Hepatocyte (in vitro differentiated cells): Measurements from ENCODE around the gene AP3S2. TPM values are rescaled to one million over a fixed set of nuclear protein-coding genes. Genes with fewer than 3 reads are reported as not detected.

Experiments
- DNase-seq: peaks from one replicate; pipeline ENCODE4 v3.0.0-alpha.2; 2016; ENCODE audit warnings: low spot score
- H2AFZ ChIP-seq: fragments of 200-600 bp; sonication (generic); 2 replicates; pipeline ENCODE4 v1.6.0; 2016; ENCODE audit warnings: antibody characterized with exemption, mild to moderate bottlenecking
- H3K27ac ChIP-seq: fragments of 200-600 bp; sonication (generic); 2 replicates; pipeline ENCODE4 v1.5.1; 2016; ENCODE audit warnings: mild to moderate bottlenecking
- H3K27me3 ChIP-seq: fragments of 200-600 bp; sonication (generic); 2 replicates; pipeline ENCODE4 v1.6.1; 2016
- H3K36me3 ChIP-seq: fragments of 200-600 bp; sonication (generic); replicated peaks from 2 replicates; pipeline ENCODE4 v1.5.1; 2016; ENCODE audit warnings: low read depth; ENCODE audit not compliant: insufficient read depth
- H3K4me1 ChIP-seq: fragments of 200-600 bp; sonication (generic); 2 replicates; pipeline ENCODE4 v1.5.1; 2016; ENCODE audit warnings: mild to moderate bottlenecking, moderate library complexity; ENCODE audit not compliant: insufficient read depth
- H3K4me2 ChIP-seq: fragments of 200-600 bp; sonication (generic); 2 replicates; pipeline ENCODE4 v1.6.0; 2016
- H3K4me3 ChIP-seq: fragments of 200-600 bp; sonication (generic); 2 replicates; pipeline ENCODE4 v1.5.1; 2016; ENCODE audit warnings: mild to moderate bottlenecking
- H3K79me2 ChIP-seq: fragments of 200-600 bp; sonication (generic); 2 replicates; pipeline ENCODE4 v1.6.0; 2017; ENCODE audit warnings: mild to moderate bottlenecking
- H3K9me2 ChIP-seq: fragments of 200-600 bp; sonication (generic); replicated peaks from 2 replicates; pipeline ENCODE4 v1.6.0; 2017; ENCODE audit warnings: mild to moderate bottlenecking; ENCODE audit not compliant: insufficient read depth
- H3K9me3 ChIP-seq: fragments of 200-600 bp; sonication (generic); 2 replicates; pipeline ENCODE4 v1.5.1; 2016; ENCODE audit warnings: low read depth, mild to moderate bottlenecking
- H4K20me1 ChIP-seq: fragments of 200-600 bp; sonication (generic); 2 replicates; pipeline ENCODE4 v1.6.0; 2016; ENCODE audit warnings: mild to moderate bottlenecking; ENCODE audit not compliant: insufficient read depth, poor library complexity, severe bottlenecking
- EZH2 ChIP-seq: fragments of 200-600 bp; sonication (generic); IDR thresholded peaks from 2 replicates; pipeline ENCODE4 v1.6.1; 2016; ENCODE audit warnings: antibody characterized with exemption, mild to moderate bottlenecking, borderline replicate concordance
- EZH2phosphoT487 ChIP-seq: fragments of 200-600 bp; sonication (generic); IDR thresholded peaks from one replicate; pipeline ENCODE4 v1.6.1; 2018; ENCODE audit warnings: antibody characterized with exemption, mild to moderate bottlenecking, low read depth, moderate library complexity; ENCODE audit not compliant: unreplicated experiment, severe bottlenecking
- WGBS: methylation state at CpG from one replicate; pipeline ENCODE4 v1.1.6; 2016; ENCODE audit warnings: low lambda C conversion rate; ENCODE audit errors: missing lambda C conversion rate; 5-methylcytosine and 5-hydroxymethylcytosine counted together
- polyA plus RNA-seq: library from polyadenylated mRNA; unstranded; fragments of >200 nt; fragmentation: Nextera tagmentation; extraction: Ambion mirVana; gene quantifications from 2 replicates; pipeline ENCODE4 v1.2.1, GENCODE V29; 2016
- total RNA-seq: library from RNA; depleted of rRNA; stranded (reverse); fragments of >200 nt; gene quantifications from 2 replicates; pipeline ENCODE4 v1.2.3, GENCODE V29; 2014
- TF ChIP-seq, protein P1 (sequence below): fragments of 200-600 bp; sonication (generic); IDR thresholded peaks from 2 replicates; pipeline ENCODE4 v1.5.1; 2016; ENCODE audit warnings: antibody characterized with exemption, mild to moderate bottlenecking; ENCODE audit not compliant: poor library complexity

AP3S2 gene
- total and polyA plus RNA-seq, 2 experiments from 2014 or later: 14.2 to 61.2 TPM

GRCh38 chr15:89878323-89878722 is 15.5 kb downstream of the AP3S2 start:
- Histone ChIP-seq H3K9me2 (no peaks in the 10 kb centered on the region), H2AFZ (no peak overlapping the region), H3K79me2 (no peaks in the 10 kb centered on the region), H3K27ac (no peak overlapping the region), H3K36me3 (no peaks in the 10 kb centered on the region), H3K27me3 (no peaks in the 10 kb centered on the region), H4K20me1 (peaks cover 3% of the 10 kb centered on the region), H3K4me3 (no peak overlapping the region), H3K4me1 (no peaks in the 10 kb centered on the region), H3K4me2 (no peak overlapping the region), H3K9me3 (no peaks in the 10 kb centered on the region)
- WGBS: 92% methylated on average over 3 of the region's 3 CpGs
- TF ChIP-seq EZH2phosphoT487 (no peak), EZH2 (no peak)
- TF ChIP-seq, protein P1, sequence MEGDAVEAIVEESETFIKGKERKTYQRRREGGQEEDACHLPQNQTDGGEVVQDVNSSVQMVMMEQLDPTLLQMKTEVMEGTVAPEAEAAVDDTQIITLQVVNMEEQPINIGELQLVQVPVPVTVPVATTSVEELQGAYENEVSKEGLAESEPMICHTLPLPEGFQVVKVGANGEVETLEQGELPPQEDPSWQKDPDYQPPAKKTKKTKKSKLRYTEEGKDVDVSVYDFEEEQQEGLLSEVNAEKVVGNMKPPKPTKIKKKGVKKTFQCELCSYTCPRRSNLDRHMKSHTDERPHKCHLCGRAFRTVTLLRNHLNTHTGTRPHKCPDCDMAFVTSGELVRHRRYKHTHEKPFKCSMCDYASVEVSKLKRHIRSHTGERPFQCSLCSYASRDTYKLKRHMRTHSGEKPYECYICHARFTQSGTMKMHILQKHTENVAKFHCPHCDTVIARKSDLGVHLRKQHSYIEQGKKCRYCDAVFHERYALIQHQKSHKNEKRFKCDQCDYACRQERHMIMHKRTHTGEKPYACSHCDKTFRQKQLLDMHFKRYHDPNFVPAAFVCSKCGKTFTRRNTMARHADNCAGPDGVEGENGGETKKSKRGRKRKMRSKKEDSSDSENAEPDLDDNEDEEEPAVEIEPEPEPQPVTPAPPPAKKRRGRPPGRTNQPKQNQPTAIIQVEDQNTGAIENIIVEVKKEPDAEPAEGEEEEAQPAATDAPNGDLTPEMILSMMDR: no peak
- DNase-seq: no peak

GRCh38 chr15:89877083-89877425 is 16.7 kb downstream of the AP3S2 start:
- Histone ChIP-seq H3K9me3 (no peaks in the 10 kb centered on the region), H3K4me2 (no peak overlapping the region), H3K27ac (no peak overlapping the region), H3K9me2 (no peaks in the 10 kb centered on the region), H3K79me2 (peaks cover 3% of the 10 kb centered on the region), H3K36me3 (no peaks in the 10 kb centered on the region), H2AFZ (no peak overlapping the region), H3K4me1 (no peaks in the 10 kb centered on the region), H3K4me3 (no peak overlapping the region), H3K27me3 (no peaks in the 10 kb centered on the region), H4K20me1 (no peaks in the 10 kb centered on the region)
- DNase-seq: no peak
- WGBS: 92% methylated on average over 2 of the region's 2 CpGs
- TF ChIP-seq EZH2: no peak
- TF ChIP-seq EZH2phosphoT487: no peak
- TF ChIP-seq, protein P1: no peak

DNA sequence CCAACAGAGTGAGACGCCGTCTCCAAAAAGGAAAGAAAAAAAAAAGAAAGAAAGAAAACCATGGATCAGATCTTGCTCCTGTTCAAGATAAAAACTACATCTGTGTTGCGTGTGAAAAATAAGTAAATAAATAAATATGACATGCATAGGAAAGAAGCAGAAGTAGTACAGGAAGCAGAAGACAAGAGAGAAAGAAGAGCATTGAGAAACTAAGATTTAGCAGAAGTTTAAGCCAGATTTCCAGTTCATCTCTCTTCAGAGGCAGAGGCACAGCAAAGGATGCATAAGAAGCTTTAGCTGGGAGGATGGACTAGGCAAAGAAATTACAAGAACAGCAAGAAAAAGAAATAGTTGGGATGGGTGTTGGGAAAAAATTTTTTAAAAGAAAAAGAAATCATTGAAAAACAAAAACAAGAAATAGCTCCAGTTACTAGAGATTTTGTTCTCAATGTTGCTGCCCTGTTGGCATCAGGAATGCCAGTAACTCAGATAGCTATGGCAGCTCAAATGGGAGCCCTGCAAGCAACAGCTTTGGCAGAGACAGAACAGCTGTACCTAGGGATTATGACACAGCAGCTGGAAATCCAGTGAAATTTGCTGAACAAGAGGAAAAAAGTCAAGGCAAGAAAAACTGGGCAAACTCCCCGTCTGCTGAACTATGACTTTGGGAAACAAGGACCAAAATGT is 17.3 kb downstream of the AP3S2 start:
- Histone ChIP-seq H3K27ac (no peak overlapping the region), H3K27me3 (no peaks in the 10 kb centered on the region), H3K9me2 (no peaks in the 10 kb centered on the region), H4K20me1 (no peaks in the 10 kb centered on the region), H3K4me2 (no peak overlapping the region), H3K4me1 (no peaks in the 10 kb centered on the region), H3K36me3 (no peaks in the 10 kb centered on the region), H3K79me2 (peaks cover 3% of the 10 kb centered on the region), H3K9me3 (no peaks in the 10 kb centered on the region), H2AFZ (no peak overlapping the region), H3K4me3 (no peak overlapping the region)
- WGBS: 81% methylated on average over 4 of the region's 4 CpGs
- TF ChIP-seq, protein P1: no peak
- TF ChIP-seq EZH2: no peak
- no peak for TF ChIP-seq EZH2phosphoT487
- DNase-seq: no peak
